Activated naive CD8-positive, alpha-beta T cell treated with anti-CD3 and anti-CD28 coated beads, Interleukin-2, amount 50 U/mL, for 24 hours (primary cell): ENCODE data around the gene RAB20.

ENCODE experiments used
- ATAC-seq: fragments of 150-1000 bp; cut with Tn5 transposase; one replicate; pipeline ENCODE4 v1.10.0; 2021
- DNase-seq: peaks from one replicate; pipeline ENCODE4 v3.0.0; 2021
- H3K27ac Mint-ChIP-seq: one replicate; pipeline ENCODE4 v1.8.0; 2021; ENCODE audit warnings: mild to moderate bottlenecking, mixed read lengths
- H3K27me3 Mint-ChIP-seq: one replicate; pipeline ENCODE4 v1.8.0; 2021; ENCODE audit warnings: mixed read lengths
- H3K36me3 Mint-ChIP-seq: one replicate; pipeline ENCODE4 v1.8.0; 2021; ENCODE audit warnings: low read depth, mixed read lengths
- H3K4me1 Mint-ChIP-seq: one replicate; pipeline ENCODE4 v1.8.0; 2021; ENCODE audit warnings: mixed read lengths
- H3K4me3 Mint-ChIP-seq: one replicate; pipeline ENCODE4 v1.8.0; 2021; ENCODE audit warnings: mild to moderate bottlenecking, moderate library complexity, mixed read lengths
- H3K9me3 Mint-ChIP-seq: one replicate; pipeline ENCODE4 v1.8.0; 2021; ENCODE audit warnings: mixed read lengths

RAB20 gene

GRCh38 chr13:110477706-110478245 lies 83.7 kb downstream of the RAB20 start:
- Mint-ChIP-seq H3K4me3 (no peak overlapping the region), H3K36me3 (no peaks in the 10 kb centered on the region), H3K4me1 (peaks cover 3% of the 10 kb centered on the region), H3K27me3 (peaks cover 3% of the 10 kb centered on the region), H3K9me3 (no peaks in the 10 kb centered on the region), H3K27ac (no peak overlapping the region)
- ATAC-seq (no peak), DNase-seq (no peak)

DNA sequence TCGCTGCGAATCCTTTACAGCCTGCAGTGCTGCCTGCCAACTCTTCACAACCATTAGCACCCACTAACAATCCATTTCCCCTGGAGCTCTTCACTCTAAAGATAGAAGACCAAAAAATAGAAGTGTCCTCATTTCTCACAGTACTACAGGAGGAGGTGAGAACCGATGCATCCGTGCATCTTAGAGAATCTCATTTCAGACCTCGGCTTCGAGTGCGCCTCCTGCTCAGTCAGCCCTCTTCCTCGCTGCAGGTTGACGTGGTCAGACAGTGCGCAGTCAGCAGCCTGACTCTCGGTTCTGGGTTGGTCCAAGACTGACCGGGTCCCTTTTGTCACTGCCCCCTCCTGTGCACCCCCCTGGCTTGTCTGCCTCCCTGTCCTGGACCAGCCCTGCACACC lies 85.3 kb downstream of the RAB20 start:
- Mint-ChIP-seq H3K36me3 (no peaks in the 10 kb centered on the region), H3K4me3 (no peak overlapping the region), H3K4me1 (peaks cover 6% of the 10 kb centered on the region), H3K27ac (no peak overlapping the region), H3K9me3 (no peaks in the 10 kb centered on the region), H3K27me3 (peaks cover 6% of the 10 kb centered on the region)
- ATAC-seq: no peak
- DNase-seq: no peak

DNA sequence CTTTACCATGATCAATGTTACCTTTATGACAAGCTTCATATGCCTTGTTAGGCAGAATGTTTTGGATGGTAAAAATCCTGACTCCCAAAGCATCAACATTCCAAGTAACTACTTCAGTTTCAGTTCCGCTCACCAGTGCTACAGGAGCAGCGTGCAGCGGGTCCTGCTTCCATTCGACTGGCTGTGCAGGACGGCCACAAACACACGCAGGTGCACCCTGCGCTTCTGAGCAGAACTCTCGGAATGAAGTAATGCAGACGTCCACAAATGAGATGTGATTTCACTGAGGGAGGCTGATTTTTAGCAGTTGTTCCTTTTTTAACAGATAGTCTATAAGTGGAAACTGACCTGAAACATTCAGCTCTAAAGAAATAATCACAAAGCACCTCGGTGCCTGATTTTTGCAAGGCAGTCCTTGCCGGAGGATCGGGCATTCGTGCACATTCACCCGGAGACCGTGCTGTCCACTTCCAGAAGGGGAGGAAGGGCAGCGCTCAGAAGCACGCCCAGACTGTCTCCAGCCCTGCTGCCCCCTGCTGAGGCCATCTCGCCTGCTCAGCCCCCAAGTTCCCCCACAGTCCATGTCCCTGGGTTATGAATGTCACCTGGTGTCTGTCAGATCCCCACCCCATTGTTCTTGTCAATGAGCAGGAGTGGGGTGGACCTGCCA lies 85.8 kb downstream of the RAB20 start:
- Mint-ChIP-seq H3K4me3 (no peak overlapping the region), H3K9me3 (no peaks in the 10 kb centered on the region), H3K36me3 (no peaks in the 10 kb centered on the region), H3K27ac (no peak overlapping the region), H3K4me1 (peaks cover 9% of the 10 kb centered on the region), H3K27me3 (peaks cover 10% of the 10 kb centered on the region)
- DNase-seq: no peak
- no peak for ATAC-seq

DNA sequence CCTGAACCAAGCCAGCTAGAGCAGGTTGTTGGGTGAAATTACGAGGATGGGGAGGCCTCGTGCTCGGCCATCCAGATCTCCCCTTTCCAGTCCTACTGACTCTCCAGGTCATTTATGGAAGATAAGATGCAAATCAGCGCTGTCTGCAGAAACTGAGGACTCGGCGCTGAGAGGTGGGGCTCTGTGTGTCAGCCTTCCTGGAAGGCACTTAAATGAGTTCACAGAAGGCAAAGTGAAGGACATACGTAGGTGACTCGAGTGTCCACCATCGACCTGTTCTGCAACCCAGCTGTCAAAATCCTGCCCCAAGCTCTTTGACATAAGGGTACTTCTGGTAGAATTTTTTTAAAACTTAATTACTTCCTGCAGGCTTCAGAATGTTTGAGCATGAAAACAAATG lies 86.4 kb downstream of the RAB20 start:
- H3K27me3 Mint-ChIP-seq: peaks cover 11% of the 10 kb centered on the region
- peaks cover 11% of the 10 kb centered on the region for H3K4me1 Mint-ChIP-seq
- H3K9me3 Mint-ChIP-seq: no peaks in the 10 kb centered on the region
- H3K27ac Mint-ChIP-seq: no peak overlapping the region
- no peak overlapping the region for H3K4me3 Mint-ChIP-seq
- ATAC-seq (no peak), DNase-seq (no peak)
- no peaks in the 10 kb centered on the region for H3K36me3 Mint-ChIP-seq

GRCh38 chr13:110474713-110475112 lies 86.8 kb downstream of the RAB20 start:
- ATAC-seq: no peak
- no peak for DNase-seq
- Mint-ChIP-seq H3K27me3 (peaks cover 11% of the 10 kb centered on the region), H3K4me1 (peaks cover 11% of the 10 kb centered on the region), H3K27ac (no peak overlapping the region), H3K36me3 (no peaks in the 10 kb centered on the region), H3K4me3 (no peak overlapping the region), H3K9me3 (no peaks in the 10 kb centered on the region)
